ENCODE data around the gene MOBP.
"Not testable (repeated sequence)": the region's sequence is repeated elsewhere in the genome, so short reads cannot be mapped to it uniquely, and the experiment has no call there.

Gene MOBP

GRCh38 chr3:39453134-39453533, 14.3 kb upstream of the MOBP start:
- no peak for DNase-seq

- DNase-seq, result not testable (repeated sequence)
These were observed 13.6 kb upstream of the MOBP start for GRCh38 chr3:39453872-39454271.

DNA sequence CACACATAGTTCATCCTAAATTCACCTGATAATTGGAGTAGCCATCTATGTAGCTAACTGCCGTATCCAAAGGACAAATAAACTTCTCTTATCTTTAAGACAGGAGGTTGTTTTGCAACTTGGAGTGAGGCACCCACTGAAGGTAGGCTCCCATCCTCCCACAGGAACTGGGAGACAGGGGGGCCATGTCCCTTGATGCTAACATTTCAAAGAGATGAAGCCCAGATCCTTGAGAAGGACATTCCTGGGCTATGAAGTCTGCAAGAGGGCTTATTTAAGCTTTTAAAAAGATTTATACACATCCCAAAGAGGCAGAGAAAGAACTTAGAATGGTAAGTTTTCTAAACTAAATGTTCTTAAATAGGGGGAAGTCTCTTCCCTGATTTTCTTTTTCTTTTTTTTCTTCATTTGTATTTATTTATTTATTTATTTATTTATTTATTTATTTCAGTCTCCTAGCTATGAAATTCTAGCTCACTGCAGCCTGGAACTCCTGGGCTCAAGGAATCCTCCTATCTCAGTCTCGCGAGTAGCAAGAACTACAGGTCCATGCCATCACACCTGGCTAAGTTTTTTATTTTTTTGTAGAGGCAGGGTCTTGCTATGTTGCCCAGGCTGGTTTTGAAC, 12.8 kb upstream of the MOBP start:
- DNase-seq, result no peak

DNA sequence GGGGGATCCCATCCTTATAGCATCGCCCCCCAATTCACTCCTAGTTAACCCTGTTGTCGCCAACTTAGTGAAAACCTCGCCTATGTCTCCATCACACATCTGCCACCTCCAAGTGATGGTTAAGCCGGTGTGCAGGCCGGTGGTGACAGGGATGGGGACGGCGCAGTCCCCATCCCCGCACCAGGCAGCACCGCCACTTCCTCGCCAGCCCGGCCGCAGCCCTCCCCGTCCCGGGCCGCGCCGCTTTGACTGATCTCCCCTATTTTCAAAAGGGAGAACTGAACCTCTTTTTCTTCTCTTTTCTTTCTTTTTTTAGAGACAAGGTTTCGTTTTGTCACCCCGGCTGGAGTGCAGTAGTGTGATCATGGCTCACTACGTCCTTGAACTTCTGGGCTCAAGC, 11.3 kb upstream of the MOBP start:
- DNase-seq, result no peak

GRCh38 chr3:39457361-39457760, 10.1 kb upstream of the MOBP start:
- no peak for DNase-seq

DNA sequence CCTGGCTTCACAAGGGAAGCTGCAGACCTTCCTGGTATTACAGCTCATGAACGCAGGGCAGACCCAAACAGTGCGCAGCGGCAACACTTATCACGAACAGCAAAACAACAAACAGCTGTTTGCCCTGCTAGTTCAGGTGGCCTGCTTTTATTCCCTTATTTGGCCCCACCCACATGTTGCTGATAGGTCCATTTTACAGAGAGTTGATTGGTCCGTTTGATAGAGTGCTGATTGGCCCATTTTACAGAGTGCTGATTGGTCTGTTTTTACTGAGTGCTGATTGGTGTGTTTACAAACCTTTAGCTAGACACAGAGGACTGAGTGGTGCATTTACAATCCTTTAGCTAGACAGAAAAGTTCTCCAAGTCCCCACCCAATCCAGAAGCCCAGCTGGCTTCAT, 8.9 kb upstream of the MOBP start:
- DNase-seq, result not testable (repeated sequence)

DNA sequence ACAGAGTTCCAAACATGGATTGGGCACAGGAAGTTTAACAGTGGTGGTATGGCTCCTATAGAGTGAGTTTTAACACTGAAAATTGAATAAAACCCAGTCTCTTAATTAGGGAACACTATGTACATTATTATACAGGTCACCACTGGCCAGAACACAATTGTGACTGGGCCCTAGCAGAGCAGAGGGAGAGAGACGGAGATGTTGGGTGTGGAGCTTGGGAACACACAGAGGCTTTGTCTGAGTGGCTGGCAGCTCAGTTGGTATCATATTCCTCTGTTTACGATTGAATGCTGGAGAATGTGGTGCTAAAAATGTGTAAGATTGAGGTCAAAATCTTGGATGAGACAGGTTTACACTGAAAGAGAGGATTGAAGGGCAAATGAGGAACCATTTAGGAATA, 6.8 kb upstream of the MOBP start:
- DNase-seq, result no peak

DNA sequence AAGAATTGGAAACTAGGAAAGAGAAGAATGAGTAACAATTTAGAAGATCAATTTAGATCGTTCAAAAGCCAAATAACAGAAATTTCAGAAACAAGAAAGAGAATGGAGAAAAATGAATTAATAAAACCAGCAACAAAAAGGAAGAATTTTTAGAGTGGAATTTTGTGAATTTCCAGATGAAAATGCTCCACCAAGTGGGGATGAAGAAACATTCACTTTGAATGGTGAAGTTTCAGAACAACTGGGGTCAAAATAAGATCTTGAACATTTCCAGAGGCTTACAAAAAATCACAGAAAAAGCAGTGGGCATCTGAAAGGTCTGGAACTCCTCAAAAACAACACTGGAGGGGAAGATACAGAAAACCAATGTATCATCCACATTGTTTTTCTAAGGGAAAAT, 4.2 kb upstream of the MOBP start:
- no peak for DNase-seq

GRCh38 chr3:39466988-39467387, 492 bp upstream of the MOBP start:
- no peak for DNase-seq

DNA sequence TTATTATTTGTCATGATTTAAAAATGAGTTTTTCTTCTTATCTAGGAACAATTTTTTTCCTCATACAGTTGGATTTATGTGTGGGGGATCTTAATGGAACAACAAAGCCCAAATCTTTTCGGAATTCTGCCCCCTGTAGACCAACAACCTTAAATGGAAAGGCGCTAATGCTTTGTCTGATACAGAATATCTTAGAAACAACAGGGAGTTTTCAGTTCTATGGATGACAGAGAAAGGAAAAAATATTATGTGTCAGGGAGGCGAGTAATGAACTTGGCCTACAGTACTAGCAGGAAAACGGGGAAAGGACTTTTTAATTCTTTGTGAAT, 592 bp downstream of the MOBP start:
- DNase-seq, result no peak

GRCh38 chr3:39469258-39469657, 1.8 kb downstream of the MOBP start:
- no peak for DNase-seq

- DNase-seq, result no peak
These were observed 2.5 kb downstream of the MOBP start for GRCh38 chr3:39469945-39470344.

DNA sequence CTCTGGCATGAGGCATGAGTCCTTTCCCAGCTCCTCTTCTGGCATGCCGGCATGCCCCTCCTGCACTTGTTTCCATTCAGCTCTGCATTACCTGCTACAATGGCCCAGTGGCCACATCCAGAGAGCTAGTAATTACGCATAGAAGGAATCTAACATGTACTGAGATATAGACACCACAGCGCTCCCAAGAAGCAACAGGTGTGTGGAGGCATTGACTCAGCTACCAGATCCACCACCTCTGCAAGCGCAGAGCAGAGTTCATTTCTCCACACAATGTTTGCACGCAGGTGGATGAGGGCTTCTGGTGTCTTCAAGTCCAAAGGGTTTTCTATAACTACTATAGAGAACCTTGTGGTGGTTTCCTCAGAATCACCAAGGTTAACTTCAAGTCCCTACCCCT, 4.2 kb downstream of the MOBP start:
- no peak for DNase-seq

GRCh38 chr3:39473452-39474125, 6.1 kb downstream of the MOBP start:
- DNase-seq, result no peak

DNA sequence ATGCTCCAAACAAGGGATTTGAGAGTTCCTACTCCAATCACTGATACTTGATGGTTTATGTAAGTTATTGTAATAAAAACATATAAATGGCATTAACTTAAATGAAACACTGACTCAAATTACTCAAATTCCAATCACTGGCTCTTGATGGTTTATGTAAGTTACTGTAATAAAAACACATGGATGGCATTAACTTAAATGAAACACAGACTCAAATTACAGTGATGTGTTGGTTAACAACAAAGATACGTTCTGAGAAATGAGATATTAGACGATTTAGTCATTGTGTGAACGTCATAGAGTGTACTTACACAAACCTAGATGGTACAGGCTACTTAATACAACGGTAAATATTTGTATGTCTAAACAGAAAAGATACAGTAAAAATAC, 6.6 kb downstream of the MOBP start:
- no peak for DNase-seq

- DNase-seq, result no peak
These were observed 9.3 kb downstream of the MOBP start for GRCh38 chr3:39476783-39477182.

- DNase-seq, result no peak
These were observed 10.7 kb downstream of the MOBP start for GRCh38 chr3:39478226-39478625.

DNA sequence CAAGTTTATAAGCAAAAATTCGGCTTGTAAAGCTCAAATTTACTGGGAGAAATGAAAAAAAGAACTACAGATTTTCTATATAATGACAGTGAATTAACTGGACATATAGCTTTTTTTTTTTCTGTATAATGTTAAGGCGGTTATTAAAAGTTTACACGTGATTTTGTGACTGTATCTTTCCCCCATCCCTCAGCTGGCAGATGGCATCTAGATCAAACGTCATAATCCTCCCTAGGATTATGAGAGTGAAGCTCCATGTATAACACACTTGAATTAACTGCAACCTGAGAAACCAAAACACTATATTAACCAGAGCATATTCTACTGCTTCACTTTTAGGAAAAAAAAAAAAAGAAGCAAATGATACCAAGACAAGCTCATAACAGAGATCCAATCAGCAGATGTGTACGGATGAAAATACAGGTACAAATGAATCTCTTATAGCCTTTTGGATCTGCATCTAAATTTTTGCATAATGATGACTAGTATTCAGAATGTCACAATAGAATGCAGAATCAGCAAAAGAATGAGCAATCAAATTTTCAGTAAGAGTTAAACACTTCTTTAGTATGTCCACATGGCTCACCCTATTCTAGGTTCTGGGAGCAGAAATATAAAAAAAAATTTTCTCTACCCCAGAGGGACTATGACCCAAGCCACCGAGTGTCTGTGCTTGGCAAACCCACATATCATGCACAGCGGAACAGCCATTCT, 12.4 kb downstream of the MOBP start:
- DNase-seq, result no peak

GRCh38 chr3:39485547-39485946, 18.1 kb downstream of the MOBP start:
- no peak for DNase-seq

GRCh38 chr3:39491014-39491413, 23.5 kb downstream of the MOBP start:
- no peak for DNase-seq

DNA sequence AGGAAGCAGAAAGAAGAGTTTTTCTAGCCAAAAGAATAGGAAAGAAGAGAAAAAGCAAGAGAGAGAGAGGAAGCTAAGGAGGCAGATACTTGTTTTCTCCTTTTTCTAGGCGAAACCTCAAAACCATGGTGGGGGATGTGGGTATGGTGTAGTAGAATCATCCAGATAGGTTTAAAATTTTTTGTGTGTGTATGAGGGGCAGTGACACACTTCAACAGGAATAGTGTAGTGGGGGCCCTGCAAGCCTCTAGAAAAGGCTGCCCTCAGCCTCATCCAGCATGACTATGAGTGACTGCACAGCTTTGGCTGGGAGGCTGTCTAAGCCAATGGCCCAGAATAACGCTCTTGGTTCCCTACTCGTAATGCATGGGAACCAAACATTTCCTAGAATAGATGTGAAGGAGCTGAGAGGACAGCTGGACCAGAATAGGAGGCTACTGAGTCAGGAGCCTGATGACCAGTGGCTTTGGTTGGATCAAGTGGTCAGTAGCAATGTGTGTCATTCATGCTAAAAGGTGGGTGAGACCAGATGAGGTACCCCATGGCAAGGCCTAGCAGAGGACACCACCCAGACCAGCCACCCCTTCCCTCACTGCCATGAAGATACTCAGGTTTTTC, 24.4 kb downstream of the MOBP start:
- no peak for DNase-seq

DNA sequence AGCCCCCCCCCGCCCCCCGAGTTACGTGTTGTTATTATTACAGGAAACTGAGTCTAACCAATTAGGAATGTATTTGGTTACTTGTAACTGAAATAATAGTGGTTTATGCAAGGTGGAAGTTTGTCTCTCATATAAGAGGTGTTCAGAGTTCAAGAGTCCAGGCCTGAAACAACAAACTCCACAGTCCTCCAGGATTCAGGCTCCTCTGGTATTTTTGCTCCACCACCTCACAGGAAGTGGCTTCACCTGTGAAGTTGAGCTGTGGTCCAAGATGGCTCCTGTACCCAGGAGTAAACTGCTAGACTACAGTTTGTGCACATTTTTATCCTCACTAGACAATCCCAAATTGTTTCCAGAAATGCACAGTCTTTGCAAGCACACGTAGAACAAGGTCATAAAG, 27.3 kb downstream of the MOBP start:
- no peak for DNase-seq

DNA sequence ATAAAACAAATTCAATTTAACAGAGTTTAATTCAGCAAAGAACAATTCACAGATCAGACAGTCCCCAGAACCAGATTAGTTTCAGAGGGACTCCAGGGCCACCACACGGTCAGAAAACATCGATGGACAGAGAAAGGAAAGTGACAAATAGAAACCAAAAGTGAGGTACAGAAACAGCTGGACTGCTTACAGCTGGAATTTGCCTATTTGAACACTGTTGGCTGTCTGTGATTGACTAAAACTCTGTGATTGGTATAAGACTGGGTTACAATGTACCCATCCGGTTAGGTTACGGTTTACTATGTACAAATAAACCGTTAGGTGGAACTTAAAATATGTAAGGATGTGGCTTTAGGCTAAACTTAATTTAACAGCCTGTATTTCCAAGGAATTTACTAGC, 30.3 kb downstream of the MOBP start:
- DNase-seq, result no peak

GRCh38 chr3:39499651-39500273, 32.3 kb downstream of the MOBP start:
- DNase-seq, result peak; percentile 12
